Measurements from ENCODE around the gene FAM228B. TPM values are rescaled to one million over a fixed set of nuclear protein-coding genes. Genes with fewer than 3 reads are reported as not detected.
A peak's percentile ranks its signal among the peaks of the same experiment; 100 is the strongest.

FAM228B gene
- total RNA-seq, 2 donors from 2014 or later, result 17.7 to 20.6 TPM

DNA sequence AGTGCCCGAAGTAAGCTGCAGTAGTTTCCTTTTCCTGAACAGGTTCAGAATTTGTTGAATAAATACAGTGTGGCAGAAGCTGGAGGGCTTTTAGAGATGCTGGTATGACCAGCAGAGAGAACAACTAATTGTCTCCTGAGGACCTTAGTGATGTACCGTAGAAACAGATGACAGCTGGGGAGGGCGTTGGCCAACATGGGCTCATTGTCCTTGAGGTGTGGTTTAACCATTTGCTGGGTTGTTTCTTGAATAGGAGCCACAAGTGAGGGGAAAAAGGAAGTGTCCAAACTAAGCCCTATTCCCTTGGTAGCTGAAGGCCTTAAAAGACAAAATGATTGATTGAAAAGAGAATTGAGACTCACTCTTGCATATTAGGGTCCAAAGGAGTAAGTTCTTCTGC is 39.9 kb downstream of the FAM228B start:
- no peaks in the 10 kb centered on the region for H3K36me3 ChIP-seq
- H3K4me3 ChIP-seq, result no peak overlapping the region
- H3K27ac ChIP-seq, result no peak overlapping the region
- H3K4me1 ChIP-seq (replicated peaks), result no peaks in the 10 kb centered on the region
- H3K9me3 ChIP-seq, result no peaks in the 10 kb centered on the region
- no peak for TF ChIP-seq POLR2A (IDR thresholded peaks at IDR 0.05)
- TF ChIP-seq, protein P1, sequence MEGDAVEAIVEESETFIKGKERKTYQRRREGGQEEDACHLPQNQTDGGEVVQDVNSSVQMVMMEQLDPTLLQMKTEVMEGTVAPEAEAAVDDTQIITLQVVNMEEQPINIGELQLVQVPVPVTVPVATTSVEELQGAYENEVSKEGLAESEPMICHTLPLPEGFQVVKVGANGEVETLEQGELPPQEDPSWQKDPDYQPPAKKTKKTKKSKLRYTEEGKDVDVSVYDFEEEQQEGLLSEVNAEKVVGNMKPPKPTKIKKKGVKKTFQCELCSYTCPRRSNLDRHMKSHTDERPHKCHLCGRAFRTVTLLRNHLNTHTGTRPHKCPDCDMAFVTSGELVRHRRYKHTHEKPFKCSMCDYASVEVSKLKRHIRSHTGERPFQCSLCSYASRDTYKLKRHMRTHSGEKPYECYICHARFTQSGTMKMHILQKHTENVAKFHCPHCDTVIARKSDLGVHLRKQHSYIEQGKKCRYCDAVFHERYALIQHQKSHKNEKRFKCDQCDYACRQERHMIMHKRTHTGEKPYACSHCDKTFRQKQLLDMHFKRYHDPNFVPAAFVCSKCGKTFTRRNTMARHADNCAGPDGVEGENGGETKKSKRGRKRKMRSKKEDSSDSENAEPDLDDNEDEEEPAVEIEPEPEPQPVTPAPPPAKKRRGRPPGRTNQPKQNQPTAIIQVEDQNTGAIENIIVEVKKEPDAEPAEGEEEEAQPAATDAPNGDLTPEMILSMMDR (IDR thresholded peaks at IDR 0.05), result no peak
- no peak for TF ChIP-seq POLR2AphosphoS5 (IDR thresholded peaks at IDR 0.05)
- intact Hi-C loops (cut with DNase I), result no loop called here
- no peak for DNase-seq (ENCODE audit: low spot score)
- 53% methylated on average over 3 of the region's 3 CpGs for WGBS
- no peaks in the 10 kb centered on the region for H3K27me3 ChIP-seq (replicated peaks; ENCODE audit: insufficient read depth)

DNA sequence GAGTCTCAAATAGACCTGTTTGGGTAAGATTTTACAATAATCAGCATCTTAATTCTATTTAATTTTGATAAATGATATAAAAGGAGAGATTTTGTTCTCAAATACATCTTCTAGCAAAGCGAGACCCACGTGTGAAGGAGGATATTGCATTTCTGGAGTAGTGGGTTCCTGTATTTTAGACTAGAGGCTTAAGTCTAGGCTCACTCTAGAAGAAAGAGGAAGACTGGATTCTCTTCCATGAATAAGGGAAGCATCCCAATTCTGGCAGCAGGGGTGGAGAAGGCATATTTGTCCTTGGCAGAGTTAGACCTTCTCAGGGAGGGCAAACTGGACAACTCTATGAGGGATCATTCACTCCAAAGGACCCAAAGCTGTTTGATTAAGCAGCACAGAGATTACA is 40.3 kb downstream of the FAM228B start:
- H3K4me3 ChIP-seq, result no peak overlapping the region
- H3K27me3 ChIP-seq (replicated peaks; ENCODE audit: insufficient read depth), result no peaks in the 10 kb centered on the region
- no peaks in the 10 kb centered on the region for H3K36me3 ChIP-seq
- no peaks in the 10 kb centered on the region for H3K4me1 ChIP-seq (replicated peaks)
- TF ChIP-seq POLR2A (IDR thresholded peaks at IDR 0.05), result no peak
- no peak for TF ChIP-seq POLR2AphosphoS5 (IDR thresholded peaks at IDR 0.05)
- no peak overlapping the region for H3K27ac ChIP-seq
- intact Hi-C loops (cut with DNase I), result no loop called here
- DNase-seq (ENCODE audit: low spot score), result no peak
- 92% methylated on average over 2 of the region's 2 CpGs for WGBS
- H3K9me3 ChIP-seq, result no peaks in the 10 kb centered on the region

DNA sequence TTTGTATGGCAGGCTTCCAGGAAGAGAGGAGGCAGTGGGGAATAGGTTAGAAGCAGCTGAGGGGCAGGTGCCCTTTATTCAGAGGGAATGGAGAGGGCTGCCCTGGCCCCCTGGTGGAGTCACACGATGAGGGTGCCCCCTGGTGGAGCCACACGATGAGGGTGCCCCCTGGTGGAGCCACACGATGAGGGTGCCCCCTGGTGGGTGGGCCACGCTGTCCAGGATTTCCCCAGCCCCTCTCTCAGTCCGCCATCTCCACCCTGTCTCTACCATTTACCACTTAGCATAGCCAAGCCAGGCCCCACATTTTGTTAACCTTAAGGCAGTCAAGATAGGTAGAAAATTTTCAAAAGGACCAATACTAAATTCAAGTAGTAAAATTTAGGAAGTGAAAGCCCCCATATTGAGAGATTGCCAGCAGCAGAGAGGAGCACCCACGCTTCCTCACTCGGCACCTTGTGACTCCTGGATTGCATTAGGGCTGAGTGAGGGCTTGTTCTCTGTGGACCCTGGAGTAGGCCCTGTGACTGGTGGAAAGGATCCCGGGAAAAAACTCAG is 41.2 kb downstream of the FAM228B start:
- DNase-seq (ENCODE audit: low spot score), result no peak
- H3K4me3 ChIP-seq, result no peak overlapping the region
- H3K27ac ChIP-seq, result no peak overlapping the region
- no peaks in the 10 kb centered on the region for H3K27me3 ChIP-seq (replicated peaks; ENCODE audit: insufficient read depth)
- WGBS, result 54% methylated on average over 8 of the region's 8 CpGs
- no peaks in the 10 kb centered on the region for H3K9me3 ChIP-seq
- TF ChIP-seq, protein P1 (IDR thresholded peaks at IDR 0.05), result peak in 3 of 4 experiments; percentile 10 to 56 (median 31)
- no peak for TF ChIP-seq POLR2AphosphoS5 (IDR thresholded peaks at IDR 0.05)
- intact Hi-C loops (cut with DNase I), result no loop called here
- H3K4me1 ChIP-seq (replicated peaks), result no peaks in the 10 kb centered on the region
- H3K36me3 ChIP-seq, result no peaks in the 10 kb centered on the region

DNA sequence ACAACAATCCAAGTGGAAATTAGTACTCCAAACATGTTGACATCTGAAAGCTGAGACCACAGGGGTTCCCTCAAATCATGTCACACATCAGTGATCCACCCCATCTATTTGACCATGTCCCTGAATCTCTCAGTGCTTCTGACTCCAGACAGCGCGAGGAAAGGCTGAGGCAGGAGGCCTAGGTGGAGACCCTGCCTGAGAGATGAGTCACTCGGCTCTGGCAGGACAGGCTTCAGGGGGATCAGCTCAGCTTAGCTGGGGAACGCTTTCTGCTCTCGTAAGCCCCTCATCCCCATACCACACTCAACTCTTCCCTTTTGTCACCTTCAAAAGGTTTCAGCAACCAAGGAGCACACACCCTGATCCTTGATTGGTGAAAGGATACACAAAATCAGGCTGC is 45.8 kb downstream of the FAM228B start:
- intact Hi-C loops (cut with DNase I), result no loop called here
- WGBS, result 93% methylated on average over 5 of the region's 5 CpGs
- TF ChIP-seq, protein P1 (IDR thresholded peaks at IDR 0.05), result no peak
- TF ChIP-seq POLR2A (IDR thresholded peaks at IDR 0.05), result no peak

DNA sequence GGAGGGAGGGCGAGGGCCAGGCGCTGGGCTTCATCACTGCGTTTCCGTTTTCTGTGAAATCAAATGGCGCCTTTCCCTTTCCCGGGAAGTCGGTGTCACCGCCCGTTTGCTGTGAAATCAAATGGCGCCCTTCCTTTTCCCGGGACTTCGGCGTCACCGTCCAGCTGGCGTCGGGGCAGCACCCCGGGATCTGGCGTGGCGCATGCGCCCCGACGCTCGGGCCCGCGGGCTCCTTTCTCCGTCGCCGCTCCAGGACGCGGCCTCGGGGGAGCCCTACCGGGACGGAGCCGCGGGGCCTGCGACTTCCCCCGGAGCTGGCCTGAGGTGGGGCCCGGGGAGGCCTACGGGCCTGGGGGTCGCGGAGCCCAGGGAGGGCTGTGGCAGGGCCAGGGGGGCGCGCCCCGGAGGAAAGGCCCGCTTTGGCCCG is 51.6 kb downstream of the FAM228B start, which contains the start of gene FAM228A:
TSS of gene FAM228A (plus strand) at position 203 of the 427 bp plus-strand sequence. CDS start 428 bp downstream, outside the sequence.
- Histone ChIP-seq H3K4me1 (replicated peaks) (no peaks in the 10 kb centered on the region), H3K27me3 (replicated peaks; ENCODE audit: insufficient read depth) (no peaks in the 10 kb centered on the region), H3K27ac (no peak within 1 kb of the TSS), H3K9me3 (no peaks in the 10 kb centered on the region), H3K36me3 (no peaks in the 10 kb centered on the region), H3K4me3 (peak within 1 kb of the TSS in 1 of 2 donors; percentile 13)
- DNase-seq (ENCODE audit: low spot score), result no peak
- WGBS, result 54% methylated on average over 45 of the region's 46 CpGs
- TF ChIP-seq, protein P1 (IDR thresholded peaks at IDR 0.05), result no peak
- TF ChIP-seq POLR2A (IDR thresholded peaks at IDR 0.05), result no peak
- no peak for TF ChIP-seq POLR2AphosphoS5 (IDR thresholded peaks at IDR 0.05)
- intact Hi-C loops (cut with DNase I), result no loop called here

More for the DNA sequence above, 45.8 kb downstream of the FAM228B start:
- no peak overlapping the region for H3K27ac ChIP-seq
- H3K36me3 ChIP-seq, result no peaks in the 10 kb centered on the region
- no peaks in the 10 kb centered on the region for H3K27me3 ChIP-seq (replicated peaks; ENCODE audit: insufficient read depth)
- DNase-seq (ENCODE audit: low spot score), result no peak
- H3K4me1 ChIP-seq (replicated peaks), result no peaks in the 10 kb centered on the region
- H3K9me3 ChIP-seq, result no peaks in the 10 kb centered on the region
- no peak overlapping the region for H3K4me3 ChIP-seq

All from prostate gland (tissue), 2 donors.